Mesothelial cell of epicardium (in vitro differentiated cells): Measurements from ENCODE around the gene PLA2G2C. TPM values are rescaled to one million over a fixed set of nuclear protein-coding genes. Genes with fewer than 3 reads are reported as not detected.

Experiments
- DNase-seq, 2 experiments: peaks; one replicate each; pipeline ENCODE4 v3.0.0; 2021; ENCODE audit warnings: low spot score in 2 of 2; ENCODE audit not compliant: unreplicated experiment in 2 of 2
- H3K27ac Mint-ChIP-seq: 2 replicates; pipeline ENCODE4 v1.8.0; 2021; ENCODE audit warnings: mixed read lengths
- H3K27me3 Mint-ChIP-seq: 2 replicates; pipeline ENCODE4 v1.8.0; 2021; ENCODE audit warnings: low read depth, mixed read lengths
- H3K36me3 Mint-ChIP-seq: 2 replicates; pipeline ENCODE4 v1.8.0; 2021; ENCODE audit warnings: mixed read lengths
- H3K4me1 Mint-ChIP-seq: 2 replicates; pipeline ENCODE4 v1.8.0; 2021; ENCODE audit warnings: mixed read lengths
- H3K4me3 Mint-ChIP-seq: 2 replicates; pipeline ENCODE4 v1.8.0; 2021; ENCODE audit warnings: mild to moderate bottlenecking, moderate library complexity, mixed read lengths
- H3K9me3 Mint-ChIP-seq: 2 replicates; pipeline ENCODE4 v1.8.0; 2021; ENCODE audit warnings: mixed read lengths
- total RNA-seq: library from RNA; stranded (reverse); gene quantifications from 3 replicates; pipeline ENCODE4 v1.2.1, GENCODE V29; 2021
- TF ChIP-seq, protein P1 (sequence below): fragments of 200-600 bp; sonication (generic); IDR thresholded peaks from one replicate; pipeline ENCODE4 v1.5.0; 2021; ENCODE audit warnings: antibody characterized with exemption; ENCODE audit not compliant: unreplicated experiment

The PLA2G2C gene
- total RNA-seq, 1 donor from 2014 or later = 0.40 TPM

DNA sequence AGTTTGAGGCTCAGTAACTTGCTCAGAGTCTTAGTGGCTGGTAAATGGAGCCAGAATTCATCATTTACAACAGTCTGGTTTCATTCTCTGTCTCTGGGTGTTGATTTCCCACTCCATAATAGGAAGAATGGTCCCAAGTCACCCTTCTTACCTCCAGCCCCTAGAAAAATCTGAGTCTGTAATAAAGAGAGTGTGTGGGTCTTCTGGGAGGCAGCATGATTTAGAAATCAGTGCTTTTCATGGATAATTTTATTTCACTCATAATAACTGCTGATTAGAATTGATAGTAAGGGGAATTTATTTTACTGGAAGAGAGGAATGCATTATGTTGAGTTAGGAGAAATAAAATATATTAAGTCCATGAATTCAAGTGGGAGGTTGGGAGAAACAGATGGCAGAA, 69.1 kb downstream of the PLA2G2C start:
- DNase-seq = no peak
- H3K27me3 Mint-ChIP-seq = peaks cover 28% of the 10 kb centered on the region
- no peaks in the 10 kb centered on the region for H3K4me1 Mint-ChIP-seq
- TF ChIP-seq, protein P1, sequence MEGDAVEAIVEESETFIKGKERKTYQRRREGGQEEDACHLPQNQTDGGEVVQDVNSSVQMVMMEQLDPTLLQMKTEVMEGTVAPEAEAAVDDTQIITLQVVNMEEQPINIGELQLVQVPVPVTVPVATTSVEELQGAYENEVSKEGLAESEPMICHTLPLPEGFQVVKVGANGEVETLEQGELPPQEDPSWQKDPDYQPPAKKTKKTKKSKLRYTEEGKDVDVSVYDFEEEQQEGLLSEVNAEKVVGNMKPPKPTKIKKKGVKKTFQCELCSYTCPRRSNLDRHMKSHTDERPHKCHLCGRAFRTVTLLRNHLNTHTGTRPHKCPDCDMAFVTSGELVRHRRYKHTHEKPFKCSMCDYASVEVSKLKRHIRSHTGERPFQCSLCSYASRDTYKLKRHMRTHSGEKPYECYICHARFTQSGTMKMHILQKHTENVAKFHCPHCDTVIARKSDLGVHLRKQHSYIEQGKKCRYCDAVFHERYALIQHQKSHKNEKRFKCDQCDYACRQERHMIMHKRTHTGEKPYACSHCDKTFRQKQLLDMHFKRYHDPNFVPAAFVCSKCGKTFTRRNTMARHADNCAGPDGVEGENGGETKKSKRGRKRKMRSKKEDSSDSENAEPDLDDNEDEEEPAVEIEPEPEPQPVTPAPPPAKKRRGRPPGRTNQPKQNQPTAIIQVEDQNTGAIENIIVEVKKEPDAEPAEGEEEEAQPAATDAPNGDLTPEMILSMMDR = no peak
- no peaks in the 10 kb centered on the region for H3K9me3 Mint-ChIP-seq
- no peak overlapping the region for H3K27ac Mint-ChIP-seq
- H3K36me3 Mint-ChIP-seq = no peaks in the 10 kb centered on the region
- H3K4me3 Mint-ChIP-seq = no peak overlapping the region

DNA sequence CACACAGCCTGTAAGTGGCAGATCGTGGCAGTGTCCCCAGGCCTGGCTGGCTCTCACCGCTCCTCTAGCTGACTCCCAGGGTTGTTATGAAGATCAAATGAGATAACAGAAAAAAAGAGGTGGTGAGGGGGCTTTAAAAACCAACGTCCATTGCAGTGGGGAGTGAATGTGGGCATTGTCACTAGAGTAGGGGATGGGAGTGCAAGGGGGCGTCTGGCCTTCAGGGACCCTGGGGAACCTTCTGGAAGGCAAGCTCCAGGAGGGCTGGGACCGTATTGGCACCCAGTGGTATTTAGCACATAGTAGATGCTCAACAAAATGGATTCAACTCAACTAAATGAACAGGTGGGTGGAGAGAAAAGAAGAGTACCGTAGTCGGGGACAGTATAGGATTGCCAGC, 70.4 kb downstream of the PLA2G2C start:
- Mint-ChIP-seq H3K4me3 (no peak overlapping the region), H3K9me3 (no peaks in the 10 kb centered on the region), H3K4me1 (no peaks in the 10 kb centered on the region), H3K36me3 (no peaks in the 10 kb centered on the region), H3K27ac (no peak overlapping the region), H3K27me3 (peaks cover 16% of the 10 kb centered on the region)
- no peak for DNase-seq
- TF ChIP-seq, protein P1 = no peak

DNA sequence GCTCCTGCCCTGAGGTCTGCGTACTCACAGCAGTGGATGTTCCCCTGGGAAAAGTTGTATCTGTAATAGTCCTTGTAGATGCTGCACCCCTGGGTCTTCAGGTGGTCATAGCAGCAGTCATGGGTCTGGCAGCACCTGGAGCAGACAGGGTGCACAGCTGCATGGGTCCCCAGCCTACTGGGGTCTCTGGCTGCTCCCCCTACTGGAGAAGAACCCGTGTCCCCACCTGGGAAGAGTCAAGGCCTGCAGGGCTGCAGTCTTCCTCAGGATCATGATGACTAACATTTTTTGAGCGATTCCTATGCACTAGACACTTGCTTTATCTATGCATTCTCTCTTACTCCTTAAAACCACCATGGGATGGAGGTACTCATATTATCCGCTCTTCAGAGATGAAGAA, 70.8 kb downstream of the PLA2G2C start:
- Mint-ChIP-seq H3K36me3 (no peaks in the 10 kb centered on the region), H3K27ac (no peak overlapping the region), H3K4me3 (no peak overlapping the region), H3K9me3 (no peaks in the 10 kb centered on the region), H3K4me1 (no peaks in the 10 kb centered on the region), H3K27me3 (peaks cover 13% of the 10 kb centered on the region)
- no peak for DNase-seq
- TF ChIP-seq, protein P1 = no peak

DNA sequence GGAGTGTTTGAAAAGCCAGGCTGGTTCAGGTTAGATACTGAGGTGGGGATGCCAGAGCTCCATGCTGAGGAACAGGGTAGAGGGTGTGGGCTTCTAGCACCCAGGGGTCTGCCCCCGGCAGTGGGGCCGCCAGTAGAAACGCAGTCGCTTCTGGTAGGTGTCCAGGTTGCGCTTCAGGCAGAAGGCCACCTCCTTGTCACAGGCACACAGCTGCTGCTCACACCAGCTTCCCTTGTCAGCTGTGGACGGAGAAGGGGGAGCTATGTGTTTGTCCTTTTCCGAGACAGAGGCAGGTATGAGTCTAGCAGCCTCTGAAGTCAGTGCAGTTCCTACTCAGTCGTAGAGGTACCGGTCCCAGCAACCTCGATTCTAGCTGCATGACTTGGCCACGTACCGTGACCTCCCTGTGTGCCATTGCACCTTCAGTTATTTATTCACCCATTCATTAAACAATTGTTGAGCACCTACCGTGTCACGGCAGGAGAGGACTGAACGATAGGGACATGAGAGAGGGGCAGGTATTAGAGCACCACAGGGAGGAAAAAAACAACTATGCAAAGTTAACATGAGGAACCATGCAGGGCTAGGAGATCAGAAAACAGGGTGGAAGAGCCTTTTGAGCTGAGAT, 72.2 kb downstream of the PLA2G2C start:
- DNase-seq = no peak
- Mint-ChIP-seq H3K36me3 (no peaks in the 10 kb centered on the region), H3K27ac (no peak overlapping the region), H3K27me3 (peaks cover 6% of the 10 kb centered on the region), H3K4me1 (no peaks in the 10 kb centered on the region), H3K4me3 (no peak overlapping the region), H3K9me3 (no peaks in the 10 kb centered on the region)
- TF ChIP-seq, protein P1 = no peak

Other genes starting within 250 kb of the PLA2G2C start
- 3.7 to 5.0 TPM (median 4.1 TPM) in 3 replicates for gene PLA2G2A, start 206.9 kb downstream of the PLA2G2C start, total RNA-seq
- gene PLA2G5, start 116.3 kb downstream of the PLA2G2C start, total RNA-seq = 0.25 TPM in 1 of 3 replicates, not detected in the others
- not detected in 3 replicates for gene PLA2G2D, start 67.0 kb downstream of the PLA2G2C start, total RNA-seq
- gene PLA2G2F, start 47.2 kb downstream of the PLA2G2C start, total RNA-seq = not detected in 3 replicates
- 2.2 to 2.6 TPM (median 2.3 TPM) in 3 replicates for gene UBXN10, start 422 bp downstream of the PLA2G2C start, total RNA-seq
- gene VWA5B1, start 104.4 kb upstream of the PLA2G2C start, total RNA-seq = 0.20 to 0.29 TPM (median 0.25 TPM) in 3 replicates